MM.1S (cell line): ENCODE data around the gene IER3IP1.

Experiments
- DNase-seq: peaks from one replicate; pipeline ENCODE4 v3.0.0-alpha.2; 2015
- H2AFZ ChIP-seq: fragments of 300-600 bp; sonication (generic); 2 replicates; pipeline ENCODE4 v1.6.0; 2016; ENCODE audit warnings: antibody characterized with exemption, low read length
- H3F3A ChIP-seq: fragments of 300-600 bp; sonication (generic); 2 replicates; pipeline ENCODE4 v1.6.1; 2016; ENCODE audit warnings: mild to moderate bottlenecking, antibody characterized with exemption, low read length, moderate library complexity, mixed read lengths; ENCODE audit not compliant: insufficient read depth
- H3K27ac ChIP-seq: fragments of 300-600 bp; sonication (generic); 2 replicates; pipeline ENCODE4 v1.5.1; 2016; ENCODE audit warnings: mild to moderate bottlenecking, low read length
- H3K27me3 ChIP-seq: fragments of 300-600 bp; sonication (generic); replicated peaks from 2 replicates; pipeline ENCODE4 v1.6.0; 2016; ENCODE audit warnings: low read length; ENCODE audit not compliant: insufficient read depth
- H3K36me3 ChIP-seq: fragments of 300-600 bp; sonication (generic); replicated peaks from 2 replicates; pipeline ENCODE4 v1.6.1; 2016; ENCODE audit warnings: mild to moderate bottlenecking, low read length, mixed read lengths; ENCODE audit not compliant: insufficient read depth
- H3K4me1 ChIP-seq: fragments of 300-600 bp; sonication (generic); 2 replicates; pipeline ENCODE4 v1.6.1; 2016; ENCODE audit warnings: low read length, mixed read lengths
- H3K4me2 ChIP-seq: fragments of 300-600 bp; sonication (generic); 2 replicates; pipeline ENCODE4 v1.6.0; 2016; ENCODE audit warnings: low read depth, low read length
- H3K4me3 ChIP-seq: fragments of 300-600 bp; sonication (generic); 2 replicates; pipeline ENCODE4 v1.5.1; 2016; ENCODE audit warnings: low read length, mixed read lengths
- H3K79me2 ChIP-seq: fragments of 300-600 bp; sonication (generic); 2 replicates; pipeline ENCODE4 v1.6.1; 2016; ENCODE audit warnings: mixed run types, low read length, mixed read lengths
- H3K9ac ChIP-seq: fragments of 300-600 bp; sonication (generic); 2 replicates; pipeline ENCODE4 v1.6.1; 2016; ENCODE audit warnings: low read length, mixed read lengths
- H3K9me2 ChIP-seq: fragments of 300-600 bp; sonication (generic); replicated peaks from 2 replicates; pipeline ENCODE4 v1.6.1; 2016; ENCODE audit warnings: mild to moderate bottlenecking, low read length, mixed read lengths; ENCODE audit not compliant: insufficient read depth
- H3K9me3 ChIP-seq: fragments of 300-600 bp; sonication (generic); replicated peaks from 2 replicates; pipeline ENCODE4 v1.6.1; 2016; ENCODE audit warnings: mild to moderate bottlenecking, low read length, mixed read lengths; ENCODE audit not compliant: insufficient read depth
- H4K20me1 ChIP-seq: fragments of 300-600 bp; sonication (generic); 2 replicates; pipeline ENCODE4 v1.6.1; 2016; ENCODE audit warnings: mild to moderate bottlenecking, low read length, moderate library complexity, mixed read lengths; ENCODE audit not compliant: insufficient read depth
- CTCF ChIP-seq: fragments of 300-600 bp; sonication (generic); IDR thresholded peaks from 2 replicates; pipeline ENCODE4 v1.5.1; 2016; ENCODE audit warnings: antibody characterized with exemption, low read length, mixed read lengths
- EZH2 ChIP-seq: fragments of 300-600 bp; sonication (generic); optimal IDR thresholded peaks from 2 replicates; pipeline ENCODE3; 2017; ENCODE audit warnings: low read depth, mild to moderate bottlenecking, antibody characterized with exemption, low read length, mixed read lengths
- EZH2phosphoT487 ChIP-seq: fragments of 300-600 bp; sonication (generic); IDR thresholded peaks from 2 replicates; pipeline ENCODE4 v1.6.1; 2018; ENCODE audit warnings: antibody characterized with exemption, low read length

Gene IER3IP1

DNA sequence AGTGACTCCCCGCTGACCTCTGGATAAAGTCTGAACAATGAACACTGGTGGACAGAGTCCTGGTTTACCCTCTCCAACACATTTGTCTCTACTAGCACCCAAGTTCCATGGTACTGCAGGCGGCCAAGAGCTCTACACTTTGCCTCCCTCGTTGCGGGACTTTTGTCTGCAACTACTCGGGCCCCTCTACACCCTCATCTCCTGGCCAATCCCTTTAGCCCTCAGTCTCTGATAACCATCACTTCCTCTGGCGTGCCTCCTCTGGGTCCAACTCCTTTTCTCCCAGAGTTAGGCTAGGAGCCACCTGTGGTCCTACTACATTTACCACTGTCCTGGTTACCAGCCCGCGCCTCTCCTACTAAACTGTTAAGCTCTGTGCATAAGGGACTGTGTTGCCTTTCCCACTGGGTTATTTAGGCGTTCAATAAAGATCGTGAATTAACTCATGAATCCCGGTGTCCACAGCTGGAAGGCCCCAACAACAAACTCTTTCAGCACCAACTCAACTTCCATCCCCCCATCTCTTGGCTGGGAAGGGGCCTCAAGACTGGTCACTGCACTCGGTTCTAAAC, 26.6 kb downstream of the IER3IP1 start:
- H3K4me2 ChIP-seq: peak overlapping the region; percentile 96
- H3K27ac ChIP-seq: peak overlapping the region; percentile 65; the same call in 1 of the 2 replicates
- peak overlapping the region; percentile 81 for H3K9ac ChIP-seq
- H3K4me3 ChIP-seq: peak overlapping the region; percentile 95
- H3K36me3 ChIP-seq: no peaks in the 10 kb centered on the region; the same call in 1 of the 2 replicates
- no peaks in the 10 kb centered on the region for H3K9me3 ChIP-seq
- H3K27me3 ChIP-seq: no peaks in the 10 kb centered on the region
- H2AFZ ChIP-seq: peak overlapping the region; percentile 99
- DNase-seq: no peak
- H3K9me2 ChIP-seq: no peaks in the 10 kb centered on the region
- peaks cover 51% of the 10 kb centered on the region for H3K79me2 ChIP-seq
- TF ChIP-seq EZH2 (no peak), EZH2phosphoT487 (no peak), CTCF (no peak)
- 0 out of 2 replicates have a peak, but pooled peaks cover 4% of the 10 kb centered on the region for H3K4me1 ChIP-seq
- no peaks in the 10 kb centered on the region for H3F3A ChIP-seq
- H4K20me1 ChIP-seq: no peaks in the 10 kb centered on the region

GRCh38 chr18:47146206-47146605, 30.0 kb downstream of the IER3IP1 start:
- no peak for DNase-seq
- Histone ChIP-seq H3K9me2 (no peaks in the 10 kb centered on the region), H3F3A (no peaks in the 10 kb centered on the region), H3K27me3 (no peaks in the 10 kb centered on the region), H3K9ac (no peak overlapping the region), H4K20me1 (no peaks in the 10 kb centered on the region), H3K27ac (no peak overlapping the region), H2AFZ (no peak overlapping the region), H3K9me3 (no peaks in the 10 kb centered on the region), H3K36me3 (no peaks in the 10 kb centered on the region), H3K4me1 (no peaks in the 10 kb centered on the region), H3K4me3 (no peak overlapping the region), H3K79me2 (peaks cover 79% of the 10 kb centered on the region), H3K4me2 (no peak overlapping the region)
- no peak for TF ChIP-seq EZH2phosphoT487
- TF ChIP-seq EZH2: no peak
- TF ChIP-seq CTCF: no peak

- Histone ChIP-seq H3K9me2 (no peaks in the 10 kb centered on the region), H3K4me3 (no peak overlapping the region), H3K9ac (no peak overlapping the region), H4K20me1 (no peaks in the 10 kb centered on the region), H3K27me3 (no peaks in the 10 kb centered on the region), H2AFZ (no peak overlapping the region), H3K4me2 (no peak overlapping the region), H3K27ac (no peak overlapping the region), H3K4me1 (no peaks in the 10 kb centered on the region), H3K9me3 (no peaks in the 10 kb centered on the region), H3F3A (no peaks in the 10 kb centered on the region), H3K36me3 (no peaks in the 10 kb centered on the region), H3K79me2 (peaks cover 67% of the 10 kb centered on the region)
- DNase-seq: no peak
- no peak for TF ChIP-seq EZH2
- TF ChIP-seq CTCF: no peak
- no peak for TF ChIP-seq EZH2phosphoT487
These were observed 32.2 kb downstream of the IER3IP1 start for GRCh38 chr18:47143899-47144485.
